Mucosa of stomach (tissue), 1 donor: ENCODE measurements around the gene PIGU.

Experiments used
- H3K27me3 ChIP-seq: one replicate; pipeline ENCODE4 v1.7.0; 2013; ENCODE audit warnings: mild to moderate bottlenecking, low read length; ENCODE audit not compliant: control insufficient read depth, insufficient read depth
- H3K36me3 ChIP-seq: one replicate; pipeline ENCODE4 v1.7.0; 2013; ENCODE audit warnings: low read length; ENCODE audit not compliant: control insufficient read depth, insufficient read depth
- H3K4me1 ChIP-seq: one replicate; pipeline ENCODE4 v1.7.0; 2013; ENCODE audit warnings: mild to moderate bottlenecking, low read length; ENCODE audit not compliant: control insufficient read depth, insufficient read depth
- H3K4me3 ChIP-seq: one replicate; pipeline ENCODE4 v1.7.0; 2013; ENCODE audit warnings: low read length
- H3K9ac ChIP-seq: one replicate; pipeline ENCODE4 v1.7.0; 2013; ENCODE audit warnings: mild to moderate bottlenecking, low read length, moderate library complexity
- H3K9me3 ChIP-seq: one replicate; pipeline ENCODE4 v1.7.0; 2013; ENCODE audit warnings: mild to moderate bottlenecking, low read length, moderate library complexity; ENCODE audit not compliant: control insufficient read depth
- donor health status: Pancreatic carcinoma.

PIGU gene

GRCh38 chr20:34600892-34601653 lies 75.8 kb downstream of the PIGU start:
- Histone ChIP-seq H3K36me3 (no peaks in the 10 kb centered on the region), H3K9me3 (no peaks in the 10 kb centered on the region), H3K4me3 (no peak overlapping the region), H3K27me3 (no peaks in the 10 kb centered on the region), H3K9ac (no peak overlapping the region), H3K4me1 (no peaks in the 10 kb centered on the region)

- Histone ChIP-seq H3K9me3 (no peaks in the 10 kb centered on the region), H3K9ac (no peak overlapping the region), H3K27me3 (no peaks in the 10 kb centered on the region), H3K4me3 (no peak overlapping the region), H3K4me1 (no peaks in the 10 kb centered on the region), H3K36me3 (no peaks in the 10 kb centered on the region)
Observed at GRCh38 chr20:34595377-34596184, 81.3 kb downstream of the PIGU start.

- no peaks in the 10 kb centered on the region for H3K36me3 ChIP-seq
- no peak overlapping the region for H3K4me3 ChIP-seq
- no peaks in the 10 kb centered on the region for H3K27me3 ChIP-seq
- peaks cover 14% of the 10 kb centered on the region for H3K4me1 ChIP-seq
- no peak overlapping the region for H3K9ac ChIP-seq
- H3K9me3 ChIP-seq, result no peaks in the 10 kb centered on the region
Observed at GRCh38 chr20:34586488-34587163, 90.3 kb downstream of the PIGU start.

GRCh38 chr20:34585019-34585418 lies 91.9 kb downstream of the PIGU start:
- Histone ChIP-seq H3K9me3 (no peaks in the 10 kb centered on the region), H3K4me3 (no peak overlapping the region), H3K9ac (no peak overlapping the region), H3K36me3 (no peaks in the 10 kb centered on the region), H3K4me1 (peaks cover 22% of the 10 kb centered on the region), H3K27me3 (no peaks in the 10 kb centered on the region)

GRCh38 chr20:34583544-34583943 lies 93.3 kb downstream of the PIGU start:
- Histone ChIP-seq H3K36me3 (no peaks in the 10 kb centered on the region), H3K9me3 (no peaks in the 10 kb centered on the region), H3K9ac (no peak overlapping the region), H3K4me1 (peaks cover 36% of the 10 kb centered on the region), H3K27me3 (no peaks in the 10 kb centered on the region), H3K4me3 (no peak overlapping the region)

GRCh38 chr20:34582911-34583310 lies 94.0 kb downstream of the PIGU start:
- no peak overlapping the region for H3K4me3 ChIP-seq
- no peak overlapping the region for H3K9ac ChIP-seq
- H3K4me1 ChIP-seq, result peaks cover 37% of the 10 kb centered on the region
- H3K36me3 ChIP-seq, result no peaks in the 10 kb centered on the region
- H3K9me3 ChIP-seq, result no peaks in the 10 kb centered on the region
- no peaks in the 10 kb centered on the region for H3K27me3 ChIP-seq

- Histone ChIP-seq H3K4me3 (no peak overlapping the region), H3K4me1 (peaks cover 37% of the 10 kb centered on the region), H3K36me3 (no peaks in the 10 kb centered on the region), H3K9ac (no peak overlapping the region), H3K27me3 (no peaks in the 10 kb centered on the region), H3K9me3 (no peaks in the 10 kb centered on the region)
Observed at GRCh38 chr20:34582221-34582620, 94.7 kb downstream of the PIGU start.

- no peak overlapping the region for H3K9ac ChIP-seq
- peaks cover 37% of the 10 kb centered on the region for H3K4me1 ChIP-seq
- H3K27me3 ChIP-seq, result no peaks in the 10 kb centered on the region
- H3K36me3 ChIP-seq, result no peaks in the 10 kb centered on the region
- H3K4me3 ChIP-seq, result no peak overlapping the region
- no peaks in the 10 kb centered on the region for H3K9me3 ChIP-seq
Observed at GRCh38 chr20:34581341-34582184, 95.3 kb downstream of the PIGU start.

GRCh38 chr20:34579979-34580940 lies 96.6 kb downstream of the PIGU start:
- no peak overlapping the region for H3K4me3 ChIP-seq
- peaks cover 37% of the 10 kb centered on the region for H3K4me1 ChIP-seq
- no peaks in the 10 kb centered on the region for H3K9me3 ChIP-seq
- no peak overlapping the region for H3K9ac ChIP-seq
- no peaks in the 10 kb centered on the region for H3K36me3 ChIP-seq
- H3K27me3 ChIP-seq, result no peaks in the 10 kb centered on the region

- H3K27me3 ChIP-seq, result no peaks in the 10 kb centered on the region
- H3K4me1 ChIP-seq, result peaks cover 37% of the 10 kb centered on the region
- no peak overlapping the region for H3K4me3 ChIP-seq
- no peaks in the 10 kb centered on the region for H3K36me3 ChIP-seq
- H3K9me3 ChIP-seq, result no peaks in the 10 kb centered on the region
- H3K9ac ChIP-seq, result no peak overlapping the region
Observed at GRCh38 chr20:34579191-34579978, 97.5 kb downstream of the PIGU start.
